DND-41 (cell line): ENCODE data around the gene MCM5.

Experiments used
- ATAC-seq: fragments of 200-7000 bp; cut with Tn5 transposase; 3 replicates; pipeline ENCODE4 v1.9.1; 2021; ENCODE audit warnings: low read depth; ENCODE audit not compliant: insufficient read depth
- DNase-seq: peaks from one replicate; pipeline ENCODE4 v3.0.0-alpha.2; 2020
- H2AFZ ChIP-seq: 2 replicates; pipeline ENCODE4 v1.6.0; 2012; ENCODE audit warnings: low read depth, low read length
- H3K27ac ChIP-seq: 2 replicates; pipeline ENCODE4 v1.5.1; 2012; ENCODE audit warnings: low read length, inconsistent platforms
- H3K27me3 ChIP-seq: fragments of 200-600 bp; sonication (generic); 2 replicates; pipeline ENCODE4 v1.6.0; 2012; ENCODE audit warnings: low read length, mild to moderate bottlenecking, inconsistent platforms; ENCODE audit not compliant: insufficient read depth, poor library complexity
- H3K36me3 ChIP-seq: 2 replicates; pipeline ENCODE4 v1.5.1; 2012; ENCODE audit warnings: low read length, inconsistent platforms; ENCODE audit not compliant: insufficient read depth
- H3K4me1 ChIP-seq: 2 replicates; pipeline ENCODE4 v1.5.1; 2012; ENCODE audit warnings: mild to moderate bottlenecking, low read length; ENCODE audit not compliant: insufficient read depth
- H3K4me2 ChIP-seq: 2 replicates; pipeline ENCODE4 v1.6.0; 2012; ENCODE audit warnings: mild to moderate bottlenecking, moderate library complexity, low read length, inconsistent platforms; ENCODE audit not compliant: insufficient read depth
- H3K4me3 ChIP-seq, 2 experiments: fragments of 200-600 bp in 1 of 2; shearing (Covaris generic) in 1 of 2; 2 replicates each; pipeline ENCODE4 v1.5.1; 2012 to 2016; ENCODE audit warnings: inconsistent platforms in 2 of 2, low read length in 2 of 2, mild to moderate bottlenecking in 2 of 2, low read depth in 1 of 2, moderate library complexity in 1 of 2
- H3K79me2 ChIP-seq: 2 replicates; pipeline ENCODE4 v1.6.0; 2012; ENCODE audit warnings: low read length, inconsistent platforms; ENCODE audit not compliant: insufficient read depth
- H3K9ac ChIP-seq: 2 replicates; pipeline ENCODE4 v1.6.0; 2012; ENCODE audit warnings: low read depth, mild to moderate bottlenecking, inconsistent platforms, low read length, moderate library complexity
- H3K9me3 ChIP-seq: 2 replicates; pipeline ENCODE4 v1.5.1; 2012; ENCODE audit warnings: low read length, moderate library complexity, mild to moderate bottlenecking, inconsistent platforms; ENCODE audit not compliant: insufficient read depth, severe bottlenecking
- H4K20me1 ChIP-seq: 2 replicates; pipeline ENCODE4 v1.6.0; 2012; ENCODE audit warnings: low read length; ENCODE audit not compliant: insufficient read depth
- EZH2 ChIP-seq: IDR thresholded peaks from 3 replicates; pipeline ENCODE4 v1.6.1; 2012; ENCODE audit warnings: borderline replicate concordance, low read depth, mild to moderate bottlenecking, moderate library complexity, low read length, inconsistent platforms; ENCODE audit not compliant: severe bottlenecking
- TF ChIP-seq, protein P1 (sequence below): IDR thresholded peaks from 2 replicates; pipeline ENCODE4 v1.5.1; 2012; ENCODE audit warnings: borderline replicate concordance, low read length, moderate library complexity, mild to moderate bottlenecking; ENCODE audit not compliant: poor library complexity, severe bottlenecking; ENCODE audit errors: extremely low read depth

MCM5 gene

GRCh38 chr22:35443338-35443737, 43.4 kb downstream of the MCM5 start:
- Histone ChIP-seq H4K20me1 (peaks cover 31% of the 10 kb centered on the region), H2AFZ (no peak overlapping the region), H3K4me1 (no peaks in the 10 kb centered on the region), H3K36me3 (peaks cover 66% of the 10 kb centered on the region), H3K9me3 (no peaks in the 10 kb centered on the region), H3K4me3 (no peak overlapping the region), H3K27me3 (no peaks in the 10 kb centered on the region), H3K27ac (no peak overlapping the region), H3K9ac (no peak overlapping the region), H3K4me2 (no peak overlapping the region), H3K79me2 (no peaks in the 10 kb centered on the region)
- DNase-seq = no peak
- no peak for ATAC-seq
- TF ChIP-seq, protein P1, sequence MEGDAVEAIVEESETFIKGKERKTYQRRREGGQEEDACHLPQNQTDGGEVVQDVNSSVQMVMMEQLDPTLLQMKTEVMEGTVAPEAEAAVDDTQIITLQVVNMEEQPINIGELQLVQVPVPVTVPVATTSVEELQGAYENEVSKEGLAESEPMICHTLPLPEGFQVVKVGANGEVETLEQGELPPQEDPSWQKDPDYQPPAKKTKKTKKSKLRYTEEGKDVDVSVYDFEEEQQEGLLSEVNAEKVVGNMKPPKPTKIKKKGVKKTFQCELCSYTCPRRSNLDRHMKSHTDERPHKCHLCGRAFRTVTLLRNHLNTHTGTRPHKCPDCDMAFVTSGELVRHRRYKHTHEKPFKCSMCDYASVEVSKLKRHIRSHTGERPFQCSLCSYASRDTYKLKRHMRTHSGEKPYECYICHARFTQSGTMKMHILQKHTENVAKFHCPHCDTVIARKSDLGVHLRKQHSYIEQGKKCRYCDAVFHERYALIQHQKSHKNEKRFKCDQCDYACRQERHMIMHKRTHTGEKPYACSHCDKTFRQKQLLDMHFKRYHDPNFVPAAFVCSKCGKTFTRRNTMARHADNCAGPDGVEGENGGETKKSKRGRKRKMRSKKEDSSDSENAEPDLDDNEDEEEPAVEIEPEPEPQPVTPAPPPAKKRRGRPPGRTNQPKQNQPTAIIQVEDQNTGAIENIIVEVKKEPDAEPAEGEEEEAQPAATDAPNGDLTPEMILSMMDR = no peak
- no peak for TF ChIP-seq EZH2

DNA sequence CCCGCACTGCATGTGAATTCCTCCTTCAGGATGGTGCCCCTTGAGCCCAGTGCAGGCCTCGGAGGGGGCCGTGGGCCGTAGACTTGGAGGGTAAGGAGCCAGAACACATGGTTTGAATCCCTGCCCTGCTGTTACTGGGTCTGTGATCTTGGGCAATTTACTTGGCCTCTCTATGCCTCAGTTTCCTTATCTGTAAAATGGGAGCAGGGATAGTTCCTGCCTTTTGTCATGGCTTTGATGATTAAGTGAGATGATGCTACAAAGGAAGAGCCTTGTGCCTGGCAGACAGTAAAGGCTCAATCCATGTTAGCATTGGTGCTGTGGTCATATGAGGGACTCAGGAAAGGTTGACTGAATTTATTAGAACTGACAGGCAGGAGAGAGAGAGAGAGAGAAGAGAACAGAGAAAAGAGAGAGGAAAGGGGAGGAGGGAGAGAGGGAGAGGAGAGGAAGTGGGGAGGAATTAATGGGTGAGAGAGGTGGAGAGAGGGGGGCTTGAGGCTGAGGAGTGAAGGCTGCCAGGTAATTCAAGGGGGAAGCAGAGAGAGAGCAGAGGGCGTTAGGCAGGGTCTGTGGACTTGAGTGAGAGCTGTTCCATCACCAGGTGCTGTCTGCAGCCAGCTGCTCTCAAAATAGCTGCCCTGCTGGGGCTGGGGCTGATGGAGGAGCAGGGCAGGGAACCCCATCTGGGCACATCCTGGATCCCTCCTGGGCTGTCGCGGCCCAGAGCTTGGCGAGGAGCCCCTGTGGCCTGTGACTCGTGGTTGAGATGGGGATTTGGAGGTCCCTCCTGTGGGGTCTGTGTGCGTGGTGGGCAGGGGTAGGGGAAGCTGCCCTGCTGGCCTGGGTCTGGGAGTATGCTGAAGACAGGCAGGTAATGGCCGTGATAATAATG, 44.1 kb downstream of the MCM5 start:
- no peaks in the 10 kb centered on the region for H3K9me3 ChIP-seq
- H3K4me3 ChIP-seq = no peak overlapping the region
- H3K4me2 ChIP-seq = no peak overlapping the region
- H3K27me3 ChIP-seq = no peaks in the 10 kb centered on the region
- DNase-seq (no peak), ATAC-seq (peak; percentile 56)
- H3K9ac ChIP-seq = no peak overlapping the region
- H3K4me1 ChIP-seq = no peaks in the 10 kb centered on the region
- H2AFZ ChIP-seq = no peak overlapping the region
- H3K27ac ChIP-seq = no peak overlapping the region
- TF ChIP-seq, protein P1 = no peak
- TF ChIP-seq EZH2 = no peak
- peaks cover 30% of the 10 kb centered on the region for H4K20me1 ChIP-seq
- no peaks in the 10 kb centered on the region for H3K79me2 ChIP-seq
- H3K36me3 ChIP-seq = peaks cover 66% of the 10 kb centered on the region

GRCh38 chr22:35444685-35445399, 44.9 kb downstream of the MCM5 start:
- TF ChIP-seq, protein P1 = no peak
- no peak overlapping the region for H3K4me2 ChIP-seq

More at GRCh38 chr22:35444685-35445399, 44.9 kb downstream of the MCM5 start:
- H3K27me3 ChIP-seq = no peaks in the 10 kb centered on the region
- no peaks in the 10 kb centered on the region for H3K4me1 ChIP-seq
- H3K27ac ChIP-seq = no peak overlapping the region
- no peak for ATAC-seq
- DNase-seq = no peak
- no peak overlapping the region for H3K4me3 ChIP-seq
- peaks cover 66% of the 10 kb centered on the region for H3K36me3 ChIP-seq
- H3K9me3 ChIP-seq = no peaks in the 10 kb centered on the region
- H3K79me2 ChIP-seq = no peaks in the 10 kb centered on the region
- H4K20me1 ChIP-seq = peaks cover 29% of the 10 kb centered on the region
- H2AFZ ChIP-seq = no peak overlapping the region
- no peak overlapping the region for H3K9ac ChIP-seq
